ENCODE data around the gene RNF126.

The RNF126 gene

DNA sequence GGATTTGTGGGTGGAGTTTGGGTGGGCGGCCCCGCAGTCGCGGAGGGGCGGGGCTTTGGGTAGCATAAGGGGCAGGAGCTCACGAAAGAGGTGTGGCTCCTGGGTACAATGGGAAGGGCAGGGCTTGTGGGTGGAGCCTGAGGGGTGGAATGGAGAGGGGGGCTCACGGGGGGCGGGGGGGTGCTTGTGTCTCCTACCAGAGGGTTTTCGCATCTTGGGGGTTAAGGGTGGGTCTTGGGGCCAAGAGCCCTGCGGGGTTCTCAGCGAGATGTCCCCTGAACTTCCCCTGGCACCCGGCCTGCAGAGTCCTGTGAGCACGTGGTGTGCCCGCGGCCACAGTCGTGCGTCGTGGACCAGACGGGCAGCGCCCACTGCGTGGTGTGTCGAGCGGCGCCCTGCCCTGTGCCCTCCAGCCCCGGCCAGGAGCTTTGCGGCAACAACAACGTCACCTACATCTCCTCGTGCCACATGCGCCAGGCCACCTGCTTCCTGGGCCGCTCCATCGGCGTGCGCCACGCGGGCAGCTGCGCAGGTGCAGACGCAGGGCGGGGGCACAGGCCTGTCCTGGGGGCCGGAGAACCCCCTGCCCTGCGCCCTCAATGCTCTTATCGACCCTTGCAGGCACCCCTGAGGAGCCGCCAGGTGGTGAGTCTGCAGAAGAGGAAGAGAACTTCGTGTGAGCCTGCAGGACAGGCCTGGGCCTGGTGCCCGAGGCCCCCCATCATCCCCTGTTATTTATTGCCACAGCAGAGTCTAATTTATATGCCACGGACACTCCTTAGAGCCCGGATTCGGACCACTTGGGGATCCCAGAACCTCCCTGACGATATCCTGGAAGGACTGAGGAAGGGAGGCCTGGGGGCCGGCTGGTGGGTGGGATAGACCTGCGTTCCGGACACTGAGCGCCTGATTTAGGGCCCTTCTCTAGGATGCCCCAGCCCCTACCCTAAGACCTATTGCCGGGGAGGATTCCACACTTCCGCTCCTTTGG, 18.3 kb upstream of the RNF126 start:
- Histone ChIP-seq H3K4me3 (IDR thresholded peaks at IDR 0.05; ENCODE audit: insufficient read depth, low read depth, low read length) (no peak overlapping the region), H3K79me2 (ENCODE audit: insufficient read depth, low read depth) (no peaks in the 10 kb centered on the region), H4K20me1 (ENCODE audit: insufficient read depth) (no peaks in the 10 kb centered on the region), H2AFZ (ENCODE audit: low read depth) (0 out of 2 replicates have a peak overlapping the region, but pooled peaks have one; percentile 57), H3K9ac (no peak overlapping the region), H3K27ac (no peak overlapping the region), H3K27me3 (ENCODE audit: insufficient read depth, low read depth) (peaks cover 20% of the 10 kb centered on the region), H3K36me3 (ENCODE audit: insufficient read depth) (no peaks in the 10 kb centered on the region), H3K4me2 (0 out of 2 replicates have a peak overlapping the region, but pooled peaks have one; percentile 29), H3K4me1 (ENCODE audit: low read depth, poor library complexity, severe bottlenecking) (peaks cover 10% of the 10 kb centered on the region)
- no peak for TF ChIP-seq CTCF (conservative IDR thresholded peaks at IDR 0.05; ENCODE audit: low read depth, low read length)

GRCh38 chr19:680287-681028, 17.4 kb upstream of the RNF126 start:
- Histone ChIP-seq H2AFZ (ENCODE audit: low read depth) (peak overlapping the region; percentile 57), H3K36me3 (ENCODE audit: insufficient read depth) (no peaks in the 10 kb centered on the region), H4K20me1 (ENCODE audit: insufficient read depth) (no peaks in the 10 kb centered on the region), H3K27ac (peak overlapping the region; percentile 63), H3K27me3 (ENCODE audit: insufficient read depth, low read depth) (peaks cover 20% of the 10 kb centered on the region), H3K79me2 (ENCODE audit: insufficient read depth, low read depth) (no peaks in the 10 kb centered on the region), H3K4me1 (ENCODE audit: low read depth, poor library complexity, severe bottlenecking) (peaks cover 10% of the 10 kb centered on the region), H3K9ac (peak overlapping the region; percentile 78), H3K4me2 (peak overlapping the region; percentile 29; the same call in 1 of the 2 replicates), H3K4me3 (IDR thresholded peaks at IDR 0.05; ENCODE audit: insufficient read depth, low read depth, low read length) (no peak overlapping the region)
- peak; percentile 39 for TF ChIP-seq CTCF (conservative IDR thresholded peaks at IDR 0.05; ENCODE audit: low read depth, low read length)

DNA sequence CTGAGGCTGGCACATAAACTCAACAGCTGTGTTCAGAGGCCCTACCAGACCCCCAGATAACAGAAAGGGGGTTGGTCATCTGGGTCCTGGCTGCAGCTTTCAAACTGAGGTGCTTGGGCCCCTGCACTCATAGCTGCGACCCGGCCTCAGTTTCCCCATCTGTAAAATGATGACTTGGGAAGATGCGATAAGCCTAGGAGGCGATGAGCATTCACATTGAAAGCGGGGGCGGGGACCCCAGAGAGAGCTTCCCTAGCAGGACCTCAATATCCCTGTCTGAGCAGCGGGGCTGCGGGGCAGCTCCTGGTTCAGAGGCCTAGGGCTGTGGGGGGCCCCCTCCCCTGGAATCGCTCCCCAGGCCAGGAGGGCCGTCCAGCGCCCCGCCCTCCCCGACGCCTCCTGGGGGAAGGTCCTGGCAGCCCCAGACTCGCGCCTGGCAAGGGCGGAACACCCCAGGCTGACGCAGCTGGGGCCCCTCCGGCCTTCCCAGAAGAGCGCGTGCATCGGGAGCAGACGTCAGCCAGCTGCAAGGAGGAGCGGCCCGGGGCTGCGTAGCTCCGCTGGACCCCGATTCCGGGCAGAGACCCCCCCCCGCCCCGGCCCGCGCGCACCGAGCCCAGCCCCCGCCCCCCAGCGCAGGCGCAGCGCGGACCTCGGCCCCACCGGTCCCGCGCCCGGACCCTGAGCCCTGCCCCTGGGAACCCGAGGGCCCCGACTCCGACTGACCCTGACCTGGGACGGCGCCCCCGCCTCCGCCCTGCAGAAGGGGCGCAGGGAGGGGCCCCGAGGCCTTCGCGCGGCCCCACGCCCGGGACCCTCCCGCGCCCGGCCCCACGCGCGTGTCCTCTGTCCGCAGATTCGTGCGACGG, 16.6 kb upstream of the RNF126 start:
- TF ChIP-seq CTCF (conservative IDR thresholded peaks at IDR 0.05; ENCODE audit: low read depth, low read length) = no peak
- Histone ChIP-seq H3K4me1 (ENCODE audit: low read depth, poor library complexity, severe bottlenecking) (peaks cover 10% of the 10 kb centered on the region), H3K36me3 (ENCODE audit: insufficient read depth) (no peaks in the 10 kb centered on the region), H4K20me1 (ENCODE audit: insufficient read depth) (no peaks in the 10 kb centered on the region), H3K4me2 (peak overlapping the region; percentile 66; the same call in 1 of the 2 replicates), H3K79me2 (ENCODE audit: insufficient read depth, low read depth) (no peaks in the 10 kb centered on the region), H3K27ac (peak overlapping the region; percentile 63), H3K9ac (peak overlapping the region; percentile 78), H3K27me3 (ENCODE audit: insufficient read depth, low read depth) (peaks cover 28% of the 10 kb centered on the region), H2AFZ (ENCODE audit: low read depth) (peak overlapping the region; percentile 49; the same call in 1 of the 2 replicates), H3K4me3 (IDR thresholded peaks at IDR 0.05; ENCODE audit: insufficient read depth, low read depth, low read length) (no peak overlapping the region)

Data from KMS-11 (cell line).